NCI-H748 treated with DMSO at 0.1 percent for 48 hours (cell line): ENCODE results near the gene ANKRD40CL.
"Not testable (repeated sequence)": the region's sequence is repeated elsewhere in the genome, so short reads cannot be mapped to it uniquely, and the experiment has no call there.

ENCODE experiments used
- DNase-seq: peaks from one replicate; lab custom pipeline; 2025; lab: John Stamatoyannopoulos, UW

Gene ANKRD40CL

GRCh38 chr17:50767446-50767845, at the start of gene ANKRD40CL:
ANKRD40CL (minus strand) TSS chr17:50767518; CDS start chr17:50766913, 605 bp downstream.
- DNase-seq, result no peak

GRCh38 chr17:50816271-50816670, 49.0 kb upstream of the ANKRD40CL start:
- DNase-seq, result no peak

- no peak for DNase-seq
Measured at GRCh38 chr17:50815400-50815799, 48.1 kb upstream of the ANKRD40CL start.

GRCh38 chr17:50813583-50813982, 46.3 kb upstream of the ANKRD40CL start:
- no peak for DNase-seq

- DNase-seq, result no peak
Measured at GRCh38 chr17:50808888-50809287, 41.6 kb upstream of the ANKRD40CL start.

GRCh38 chr17:50808413-50808812, 41.1 kb upstream of the ANKRD40CL start:
- DNase-seq, result no peak

GRCh38 chr17:50807675-50808074, 40.4 kb upstream of the ANKRD40CL start:
- DNase-seq, result no peak

- DNase-seq, result no peak
Measured at GRCh38 chr17:50807009-50807408, 39.7 kb upstream of the ANKRD40CL start.

- no peak for DNase-seq
Measured at GRCh38 chr17:50806141-50806643, 38.9 kb upstream of the ANKRD40CL start.

GRCh38 chr17:50805486-50805885, 38.2 kb upstream of the ANKRD40CL start:
- DNase-seq, result no peak

GRCh38 chr17:50804749-50805475, 37.6 kb upstream of the ANKRD40CL start:
- DNase-seq, result not testable (repeated sequence)

GRCh38 chr17:50803676-50804075, 36.4 kb upstream of the ANKRD40CL start:
- no peak for DNase-seq

GRCh38 chr17:50802609-50803571, 35.6 kb upstream of the ANKRD40CL start:
- no peak for DNase-seq

GRCh38 chr17:50800196-50800700, 32.9 kb upstream of the ANKRD40CL start:
- DNase-seq, result no peak

GRCh38 chr17:50799582-50799981, 32.3 kb upstream of the ANKRD40CL start:
- DNase-seq, result no peak

- DNase-seq, result no peak
Measured at GRCh38 chr17:50798424-50799288, 31.3 kb upstream of the ANKRD40CL start.

- no peak for DNase-seq
Measured at GRCh38 chr17:50797135-50797810, 30.0 kb upstream of the ANKRD40CL start.

- DNase-seq, result no peak
Measured at GRCh38 chr17:50794361-50794760, 27.0 kb upstream of the ANKRD40CL start.

GRCh38 chr17:50793007-50793406, 25.7 kb upstream of the ANKRD40CL start:
- DNase-seq, result no peak

GRCh38 chr17:50792132-50792531, 24.8 kb upstream of the ANKRD40CL start:
- no peak for DNase-seq

- no peak for DNase-seq
Measured at GRCh38 chr17:50790618-50791017, 23.3 kb upstream of the ANKRD40CL start.
